HEK293 (cell line): ENCODE results near the gene RNF11.

Experiments
- BCL11A ChIP-seq: fragments of 450-650 bp; formaldehyde crosslinking; IDR thresholded peaks from 2 replicates; pipeline ENCODE4 v1.5.1; 2016; ENCODE audit warnings: low read depth, missing biosample characterization, missing genetic modification characterization
- SP2 ChIP-seq: fragments of 450-650 bp; formaldehyde crosslinking; IDR thresholded peaks from 2 replicates; pipeline ENCODE4 v1.5.1; 2016; ENCODE audit warnings: missing biosample characterization, missing genetic modification characterization
- ZBTB7A ChIP-seq: fragments of 450-650 bp; formaldehyde crosslinking; IDR thresholded peaks from 2 replicates; pipeline ENCODE4 v1.5.1; 2016; ENCODE audit warnings: low read depth, missing biosample characterization, missing genetic modification characterization
- ZNF48 ChIP-seq: fragments of 450-650 bp; formaldehyde crosslinking; IDR thresholded peaks from 2 replicates; pipeline ENCODE4 v1.5.1; 2016; ENCODE audit warnings: missing biosample characterization, missing genetic modification characterization
- ZNF560 ChIP-seq: fragments of 450-650 bp; formaldehyde crosslinking; IDR thresholded peaks from 2 replicates; pipeline ENCODE4 v1.5.1; 2017; ENCODE audit warnings: missing biosample characterization, missing genetic modification characterization, borderline replicate concordance
- ZNF585B ChIP-seq: fragments of 450-650 bp; formaldehyde crosslinking; IDR thresholded peaks from 2 replicates; pipeline ENCODE4 v1.5.1; 2016; ENCODE audit warnings: missing biosample characterization, missing genetic modification characterization
- ZNF629 ChIP-seq: fragments of 450-650 bp; formaldehyde crosslinking; IDR thresholded peaks from 2 replicates; pipeline ENCODE4 v1.5.1; 2017; ENCODE audit warnings: missing biosample characterization, missing genetic modification characterization
- ZNF658 ChIP-seq: fragments of 450-650 bp; formaldehyde crosslinking; IDR thresholded peaks from 2 replicates; pipeline ENCODE4; 2016; ENCODE audit warnings: missing biosample characterization, missing genetic modification characterization
- ZNF707 ChIP-seq: fragments of 450-650 bp; formaldehyde crosslinking; IDR thresholded peaks from 2 replicates; pipeline ENCODE4 v1.5.1; 2016; ENCODE audit warnings: missing biosample characterization, missing genetic modification characterization
- TF ChIP-seq, protein P1 (sequence below): fragments of 450-650 bp; formaldehyde crosslinking; IDR thresholded peaks from 2 replicates; pipeline ENCODE4 v1.5.1; 2016; ENCODE audit warnings: missing biosample characterization, missing genetic modification characterization
- TF ChIP-seq, protein P2 (sequence below): fragments of 450-650 bp; formaldehyde crosslinking; IDR thresholded peaks from 2 replicates; pipeline ENCODE4 v1.5.1; 2016; ENCODE audit warnings: missing biosample characterization, missing genetic modification characterization
- TF ChIP-seq, protein P3 (sequence below): fragments of 450-650 bp; formaldehyde crosslinking; conservative IDR thresholded peaks from 2 replicates; pipeline ENCODE4 v1.5.1; 2016; ENCODE audit warnings: low read depth, missing biosample characterization, missing genetic modification characterization
- TF ChIP-seq, protein P4 (sequence below): fragments of 450-650 bp; formaldehyde crosslinking; IDR thresholded peaks from 2 replicates; pipeline ENCODE4 v1.5.1; 2016; ENCODE audit warnings: missing biosample characterization, missing genetic modification characterization

DNA sequence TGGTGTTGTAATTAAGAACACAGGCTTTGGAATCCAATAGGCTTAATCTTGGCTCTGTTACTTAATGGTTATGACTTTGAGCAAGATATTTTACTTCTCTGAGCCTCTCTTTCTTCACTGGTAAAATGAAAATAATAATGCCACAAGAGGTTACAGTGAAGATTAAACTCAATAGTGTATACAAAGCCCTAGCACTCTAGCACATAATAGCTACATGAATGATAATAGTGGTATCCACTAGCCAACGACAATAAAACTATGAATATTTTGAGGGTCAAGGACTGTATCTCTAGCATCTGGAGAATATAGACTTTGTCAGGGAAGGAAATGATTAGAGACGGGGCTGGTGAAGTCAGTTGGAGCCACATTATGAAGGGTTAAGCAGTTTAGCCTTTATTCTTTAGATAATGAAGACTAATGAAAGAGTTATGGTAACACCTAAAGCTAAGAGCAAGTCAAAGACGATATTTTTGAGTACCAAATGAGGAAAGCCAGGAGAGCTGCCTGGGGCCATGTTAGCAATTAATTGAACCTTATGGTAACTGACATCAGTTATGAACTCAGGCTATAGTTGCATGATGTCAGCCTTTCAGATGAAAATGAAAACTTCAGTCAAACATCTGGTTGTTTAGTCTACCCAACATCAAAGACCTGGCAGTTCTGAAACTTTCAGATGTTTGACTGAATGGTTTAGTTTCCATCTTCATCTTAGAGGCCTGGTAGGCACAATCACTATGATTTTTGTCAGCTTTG lies 32.8 kb upstream of the RNF11 start:
- TF ChIP-seq, protein P1, sequence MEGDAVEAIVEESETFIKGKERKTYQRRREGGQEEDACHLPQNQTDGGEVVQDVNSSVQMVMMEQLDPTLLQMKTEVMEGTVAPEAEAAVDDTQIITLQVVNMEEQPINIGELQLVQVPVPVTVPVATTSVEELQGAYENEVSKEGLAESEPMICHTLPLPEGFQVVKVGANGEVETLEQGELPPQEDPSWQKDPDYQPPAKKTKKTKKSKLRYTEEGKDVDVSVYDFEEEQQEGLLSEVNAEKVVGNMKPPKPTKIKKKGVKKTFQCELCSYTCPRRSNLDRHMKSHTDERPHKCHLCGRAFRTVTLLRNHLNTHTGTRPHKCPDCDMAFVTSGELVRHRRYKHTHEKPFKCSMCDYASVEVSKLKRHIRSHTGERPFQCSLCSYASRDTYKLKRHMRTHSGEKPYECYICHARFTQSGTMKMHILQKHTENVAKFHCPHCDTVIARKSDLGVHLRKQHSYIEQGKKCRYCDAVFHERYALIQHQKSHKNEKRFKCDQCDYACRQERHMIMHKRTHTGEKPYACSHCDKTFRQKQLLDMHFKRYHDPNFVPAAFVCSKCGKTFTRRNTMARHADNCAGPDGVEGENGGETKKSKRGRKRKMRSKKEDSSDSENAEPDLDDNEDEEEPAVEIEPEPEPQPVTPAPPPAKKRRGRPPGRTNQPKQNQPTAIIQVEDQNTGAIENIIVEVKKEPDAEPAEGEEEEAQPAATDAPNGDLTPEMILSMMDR (tag by site-specific recombination) = no peak
- TF ChIP-seq ZNF629 (tag by site-specific recombination) = no peak
- no peak for TF ChIP-seq ZNF658
- TF ChIP-seq ZNF707 (tag by site-specific recombination) = no peak
- no peak for TF ChIP-seq ZNF585B (tag by site-specific recombination)
- TF ChIP-seq, protein P2, sequence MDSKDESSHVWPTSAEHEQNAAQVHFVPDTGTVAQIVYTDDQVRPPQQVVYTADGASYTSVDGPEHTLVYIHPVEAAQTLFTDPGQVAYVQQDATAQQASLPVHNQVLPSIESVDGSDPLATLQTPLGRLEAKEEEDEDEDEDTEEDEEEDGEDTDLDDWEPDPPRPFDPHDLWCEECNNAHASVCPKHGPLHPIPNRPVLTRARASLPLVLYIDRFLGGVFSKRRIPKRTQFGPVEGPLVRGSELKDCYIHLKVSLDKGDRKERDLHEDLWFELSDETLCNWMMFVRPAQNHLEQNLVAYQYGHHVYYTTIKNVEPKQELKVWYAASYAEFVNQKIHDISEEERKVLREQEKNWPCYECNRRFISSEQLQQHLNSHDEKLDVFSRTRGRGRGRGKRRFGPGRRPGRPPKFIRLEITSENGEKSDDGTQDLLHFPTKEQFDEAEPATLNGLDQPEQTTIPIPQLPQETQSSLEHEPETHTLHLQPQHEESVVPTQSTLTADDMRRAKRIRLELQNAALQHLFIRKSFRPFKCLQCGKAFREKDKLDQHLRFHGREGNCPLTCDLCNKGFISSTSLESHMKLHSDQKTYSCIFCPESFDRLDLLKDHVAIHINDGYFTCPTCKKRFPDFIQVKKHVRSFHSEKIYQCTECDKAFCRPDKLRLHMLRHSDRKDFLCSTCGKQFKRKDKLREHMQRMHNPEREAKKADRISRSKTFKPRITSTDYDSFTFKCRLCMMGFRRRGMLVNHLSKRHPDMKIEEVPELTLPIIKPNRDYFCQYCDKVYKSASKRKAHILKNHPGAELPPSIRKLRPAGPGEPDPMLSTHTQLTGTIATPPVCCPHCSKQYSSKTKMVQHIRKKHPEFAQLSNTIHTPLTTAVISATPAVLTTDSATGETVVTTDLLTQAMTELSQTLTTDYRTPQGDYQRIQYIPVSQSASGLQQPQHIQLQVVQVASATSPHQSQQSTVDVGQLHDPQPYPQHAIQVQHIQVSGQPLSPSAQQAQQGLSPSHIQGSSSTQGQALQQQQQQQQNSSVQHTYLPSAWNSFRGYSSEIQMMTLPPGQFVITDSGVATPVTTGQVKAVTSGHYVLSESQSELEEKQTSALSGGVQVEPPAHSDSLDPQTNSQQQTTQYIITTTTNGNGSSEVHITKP (tag by site-specific recombination) = no peak
- TF ChIP-seq, protein P3, sequence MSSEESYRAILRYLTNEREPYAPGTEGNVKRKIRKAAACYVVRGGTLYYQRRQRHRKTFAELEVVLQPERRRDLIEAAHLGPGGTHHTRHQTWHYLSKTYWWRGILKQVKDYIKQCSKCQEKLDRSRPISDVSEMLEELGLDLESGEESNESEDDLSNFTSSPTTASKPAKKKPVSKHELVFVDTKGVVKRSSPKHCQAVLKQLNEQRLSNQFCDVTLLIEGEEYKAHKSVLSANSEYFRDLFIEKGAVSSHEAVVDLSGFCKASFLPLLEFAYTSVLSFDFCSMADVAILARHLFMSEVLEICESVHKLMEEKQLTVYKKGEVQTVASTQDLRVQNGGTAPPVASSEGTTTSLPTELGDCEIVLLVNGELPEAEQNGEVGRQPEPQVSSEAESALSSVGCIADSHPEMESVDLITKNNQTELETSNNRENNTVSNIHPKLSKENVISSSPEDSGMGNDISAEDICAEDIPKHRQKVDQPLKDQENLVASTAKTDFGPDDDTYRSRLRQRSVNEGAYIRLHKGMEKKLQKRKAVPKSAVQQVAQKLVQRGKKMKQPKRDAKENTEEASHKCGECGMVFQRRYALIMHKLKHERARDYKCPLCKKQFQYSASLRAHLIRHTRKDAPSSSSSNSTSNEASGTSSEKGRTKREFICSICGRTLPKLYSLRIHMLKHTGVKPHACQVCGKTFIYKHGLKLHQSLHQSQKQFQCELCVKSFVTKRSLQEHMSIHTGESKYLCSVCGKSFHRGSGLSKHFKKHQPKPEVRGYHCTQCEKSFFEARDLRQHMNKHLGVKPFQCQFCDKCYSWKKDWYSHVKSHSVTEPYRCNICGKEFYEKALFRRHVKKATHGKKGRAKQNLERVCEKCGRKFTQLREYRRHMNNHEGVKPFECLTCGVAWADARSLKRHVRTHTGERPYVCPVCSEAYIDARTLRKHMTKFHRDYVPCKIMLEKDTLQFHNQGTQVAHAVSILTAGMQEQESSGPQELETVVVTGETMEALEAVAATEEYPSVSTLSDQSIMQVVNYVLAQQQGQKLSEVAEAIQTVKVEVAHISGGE (tag by site-specific recombination) = no peak
- TF ChIP-seq SP2 (tag by site-specific recombination) = no peak
- TF ChIP-seq ZNF48 (tag by site-specific recombination) = no peak
- TF ChIP-seq, protein P4, sequence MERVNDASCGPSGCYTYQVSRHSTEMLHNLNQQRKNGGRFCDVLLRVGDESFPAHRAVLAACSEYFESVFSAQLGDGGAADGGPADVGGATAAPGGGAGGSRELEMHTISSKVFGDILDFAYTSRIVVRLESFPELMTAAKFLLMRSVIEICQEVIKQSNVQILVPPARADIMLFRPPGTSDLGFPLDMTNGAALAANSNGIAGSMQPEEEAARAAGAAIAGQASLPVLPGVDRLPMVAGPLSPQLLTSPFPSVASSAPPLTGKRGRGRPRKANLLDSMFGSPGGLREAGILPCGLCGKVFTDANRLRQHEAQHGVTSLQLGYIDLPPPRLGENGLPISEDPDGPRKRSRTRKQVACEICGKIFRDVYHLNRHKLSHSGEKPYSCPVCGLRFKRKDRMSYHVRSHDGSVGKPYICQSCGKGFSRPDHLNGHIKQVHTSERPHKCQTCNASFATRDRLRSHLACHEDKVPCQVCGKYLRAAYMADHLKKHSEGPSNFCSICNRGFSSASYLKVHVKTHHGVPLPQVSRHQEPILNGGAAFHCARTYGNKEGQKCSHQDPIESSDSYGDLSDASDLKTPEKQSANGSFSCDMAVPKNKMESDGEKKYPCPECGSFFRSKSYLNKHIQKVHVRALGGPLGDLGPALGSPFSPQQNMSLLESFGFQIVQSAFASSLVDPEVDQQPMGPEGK (tag by site-specific recombination) = no peak
- no peak for TF ChIP-seq BCL11A
- TF ChIP-seq ZBTB7A = no peak
- no peak for TF ChIP-seq ZNF560 (tag by site-specific recombination)
